ENCODE results near the gene PRCC.

- TF ChIP-seq CHD1 (IDR thresholded peaks at IDR 0.05; ENCODE audit: low read depth, low read length): no peak
- no peak for TF ChIP-seq CTCF (conservative IDR thresholded peaks at IDR 0.05; ENCODE audit: low read depth, low read length)
- no peak for TF ChIP-seq POLR2A (IDR thresholded peaks at IDR 0.05; ENCODE audit: low read depth, low read length)
- TF ChIP-seq RFX5 (IDR thresholded peaks at IDR 0.05; ENCODE audit: low read depth, low read length): no peak
- TF ChIP-seq MAZ (IDR thresholded peaks at IDR 0.05; ENCODE audit: borderline replicate concordance, low read depth, low read length): no peak
- no peak for TF ChIP-seq CEBPB (IDR thresholded peaks at IDR 0.05; ENCODE audit: low read depth, low read length)
- no peak for TF ChIP-seq SMC3 (IDR thresholded peaks at IDR 0.05; ENCODE audit: low read depth, low read length)
- TF ChIP-seq USF2 (IDR thresholded peaks at IDR 0.05; ENCODE audit: low read depth, low read length): no peak
- no peak for TF ChIP-seq RAD21 (IDR thresholded peaks at IDR 0.05; ENCODE audit: low read length)
- no peak for TF ChIP-seq MAFK (IDR thresholded peaks at IDR 0.05; ENCODE audit: low read depth, low read length)
- TF ChIP-seq RCOR1 (IDR thresholded peaks at IDR 0.05; ENCODE audit: insufficient replicate concordance, low read length): no peak
- TF ChIP-seq BHLHE40 (IDR thresholded peaks at IDR 0.05; ENCODE audit: low read depth, low read length): no peak
- no peak for TF ChIP-seq MXI1 (IDR thresholded peaks at IDR 0.05; ENCODE audit: borderline replicate concordance, low read depth, low read length)
These were observed 73.0 kb downstream of the PRCC start for GRCh38 chr1:156840186-156840897.

All from IMR-90 (cell line).